Muscle layer of duodenum (tissue), 2 donors: ENCODE data around the gene MIER1.
"Not testable (repeated sequence)": the region's sequence is repeated elsewhere in the genome, so short reads cannot be mapped to it uniquely, and the experiment has no call there.

ENCODE experiments used
- H3K27ac ChIP-seq: one replicate; pipeline ENCODE4 v1.7.0; 2013; ENCODE audit warnings: mild to moderate bottlenecking, low read length
- H3K27me3 ChIP-seq: one replicate; pipeline ENCODE4 v1.7.0; 2013; ENCODE audit warnings: low read depth, mild to moderate bottlenecking, control low read depth, low read length
- H3K36me3 ChIP-seq, 2 donors: one replicate each; pipeline ENCODE4 v1.7.0; 2013; ENCODE audit warnings: low read length in 2 of 2, control low read depth in 1 of 2, mild to moderate bottlenecking in 1 of 2; ENCODE audit not compliant: insufficient read depth in 2 of 2, control insufficient read depth in 1 of 2
- H3K4me1 ChIP-seq, 2 donors: one replicate each; pipeline ENCODE4 v1.7.0; 2013; ENCODE audit warnings: low read length in 2 of 2, mild to moderate bottlenecking in 2 of 2, control low read depth in 1 of 2, moderate library complexity in 1 of 2; ENCODE audit not compliant: insufficient read depth in 2 of 2, control insufficient read depth in 1 of 2
- H3K4me3 ChIP-seq, 2 donors: one replicate each; pipeline ENCODE4 v1.7.0; 2013; ENCODE audit warnings: low read length in 2 of 2, low read depth in 1 of 2, mild to moderate bottlenecking in 1 of 2
- H3K9me3 ChIP-seq, 2 donors: one replicate each; pipeline ENCODE4 v1.7.0; 2013; ENCODE audit warnings: low read length in 2 of 2, control low read depth in 1 of 2, mild to moderate bottlenecking in 1 of 2; ENCODE audit not compliant: control insufficient read depth in 1 of 2
- donor health status: healthy.

The MIER1 gene

DNA sequence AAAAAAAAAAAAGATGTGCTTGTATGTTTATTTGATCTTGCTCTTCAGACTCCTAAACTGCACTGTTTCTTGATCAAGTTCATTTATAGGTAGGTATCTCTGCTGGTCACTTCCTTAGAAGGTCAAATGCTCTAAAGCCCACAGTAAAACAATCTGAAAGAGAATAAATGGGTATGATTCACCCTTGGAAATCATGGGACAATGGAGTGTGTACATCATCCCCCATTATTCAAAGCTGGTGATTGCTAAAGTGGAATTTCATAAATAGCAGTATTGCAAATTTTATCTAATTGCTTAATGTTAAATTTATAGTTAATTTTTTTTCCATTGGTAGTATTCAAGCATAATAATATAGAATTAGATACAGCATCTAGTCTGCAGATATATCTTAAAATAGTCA, 53.4 kb downstream of the MIER1 start:
- Histone ChIP-seq H3K36me3 (peaks cover 23 to 34% of the 10 kb centered on the region in 2 donors), H3K27ac (no peak overlapping the region), H3K27me3 (no peaks in the 10 kb centered on the region), H3K4me1 (peaks cover 10 to 15% of the 10 kb centered on the region in 2 donors), H3K4me3 (no peak overlapping the region), H3K9me3 (no peaks in the 10 kb centered on the region)

DNA sequence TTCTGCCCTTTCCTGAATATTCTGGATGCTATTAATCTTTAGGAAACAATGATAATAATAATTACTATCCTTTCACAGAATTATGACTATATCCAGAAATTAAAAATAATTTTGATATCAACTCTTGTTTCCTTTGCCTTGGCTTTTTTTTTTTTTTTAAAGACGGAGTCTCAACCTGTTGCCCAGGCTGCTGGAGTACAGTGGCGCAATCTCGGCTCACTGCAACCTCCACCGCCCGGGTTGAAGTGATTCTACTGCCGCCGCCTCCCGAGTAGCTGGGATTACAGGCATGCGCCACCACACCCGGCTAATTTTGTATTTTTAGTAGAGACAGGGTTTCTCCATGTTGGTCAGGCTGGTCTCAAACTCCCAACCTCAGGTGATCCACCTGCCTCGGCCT, 54.8 kb downstream of the MIER1 start:
- H3K27ac ChIP-seq, H3K9me3 ChIP-seq, H3K4me3 ChIP-seq, H3K27me3 ChIP-seq: not testable (repeated sequence)
- Histone ChIP-seq H3K36me3 (peaks cover 23 to 43% of the 10 kb centered on the region in 2 donors), H3K4me1 (peaks cover 10 to 15% of the 10 kb centered on the region in 2 donors)

- no peaks in the 10 kb centered on the region for H3K27me3 ChIP-seq
- peaks cover 29 to 51% of the 10 kb centered on the region in 2 donors for H3K36me3 ChIP-seq
- H3K9me3 ChIP-seq, result no peaks in the 10 kb centered on the region
- H3K27ac ChIP-seq, result peak overlapping the region; percentile 28
- H3K4me1 ChIP-seq, result peaks cover 10 to 15% of the 10 kb centered on the region in 2 donors
- peak overlapping the region in 1 of 2 donors; percentile 54 for H3K4me3 ChIP-seq
These were observed 56.1 kb downstream of the MIER1 start for GRCh38 chr1:66980745-66981367.

DNA sequence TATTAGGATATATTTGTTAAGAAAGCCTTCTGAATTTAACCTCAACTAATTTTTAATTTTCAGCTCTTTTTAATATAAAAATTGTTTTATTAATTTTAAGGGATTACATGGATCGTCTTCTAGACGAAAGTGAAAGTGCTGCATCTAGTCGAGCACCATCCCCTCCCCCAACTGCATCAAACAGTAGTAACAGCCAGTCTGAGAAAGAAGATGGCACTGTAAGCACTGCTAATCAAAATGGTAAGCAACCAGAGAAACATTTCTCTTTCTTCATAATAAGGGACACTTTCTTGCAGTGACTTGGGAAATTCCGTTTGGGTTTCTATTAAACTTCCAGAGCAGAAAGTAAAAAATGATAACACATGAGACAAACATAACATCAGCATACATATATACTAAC, 56.9 kb downstream of the MIER1 start:
- Histone ChIP-seq H3K9me3 (no peaks in the 10 kb centered on the region), H3K4me3 (peak overlapping the region; percentile 45 to 54), H3K27me3 (no peaks in the 10 kb centered on the region), H3K27ac (peak overlapping the region; percentile 28), H3K4me1 (peaks cover 10 to 15% of the 10 kb centered on the region in 2 donors), H3K36me3 (peaks cover 26 to 51% of the 10 kb centered on the region in 2 donors)

- Histone ChIP-seq H3K27me3 (no peaks in the 10 kb centered on the region), H3K27ac (no peak overlapping the region), H3K4me3 (no peak overlapping the region), H3K4me1 (peaks cover 10 to 15% of the 10 kb centered on the region in 2 donors), H3K36me3 (peaks cover 22 to 48% of the 10 kb centered on the region in 2 donors), H3K9me3 (no peaks in the 10 kb centered on the region)
These were observed 57.9 kb downstream of the MIER1 start for GRCh38 chr1:66982561-66983260.

- no peak overlapping the region for H3K4me3 ChIP-seq
- H3K4me1 ChIP-seq, result peaks cover 10 to 15% of the 10 kb centered on the region in 2 donors
- H3K36me3 ChIP-seq, result peaks cover 26 to 44% of the 10 kb centered on the region in 2 donors
These were observed 59.7 kb downstream of the MIER1 start for GRCh38 chr1:66984491-66984890.

DNA sequence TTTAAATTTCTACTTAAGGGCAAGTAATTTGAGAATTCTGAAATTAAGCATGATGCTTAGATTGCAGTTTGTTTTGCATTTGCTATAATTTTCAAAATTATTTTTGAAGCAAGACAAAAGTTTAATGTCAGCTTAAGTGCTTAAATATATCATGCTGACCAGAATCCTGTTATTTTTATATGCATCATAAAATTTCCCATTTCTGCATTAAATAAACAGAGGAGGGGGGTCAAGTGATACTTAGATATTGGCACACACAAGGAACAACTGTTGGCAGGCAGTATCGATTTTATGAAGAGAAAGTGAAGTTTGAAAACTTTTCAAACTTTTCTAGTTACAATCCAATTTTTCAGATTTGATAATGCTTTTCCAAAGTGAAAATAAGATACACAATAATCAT, 61.0 kb downstream of the MIER1 start:
- H3K4me1 ChIP-seq, result peaks cover 8 to 10% of the 10 kb centered on the region in 2 donors
- no peaks in the 10 kb centered on the region for H3K27me3 ChIP-seq
- H3K27ac ChIP-seq, result no peak overlapping the region
- H3K9me3 ChIP-seq, result no peaks in the 10 kb centered on the region
- H3K36me3 ChIP-seq, result peaks cover 33 to 44% of the 10 kb centered on the region in 2 donors
- no peak overlapping the region for H3K4me3 ChIP-seq

More at GRCh38 chr1:66984491-66984890, 59.7 kb downstream of the MIER1 start:
- Histone ChIP-seq H3K27ac (no peak overlapping the region), H3K27me3 (no peaks in the 10 kb centered on the region), H3K9me3 (no peaks in the 10 kb centered on the region)

DNA sequence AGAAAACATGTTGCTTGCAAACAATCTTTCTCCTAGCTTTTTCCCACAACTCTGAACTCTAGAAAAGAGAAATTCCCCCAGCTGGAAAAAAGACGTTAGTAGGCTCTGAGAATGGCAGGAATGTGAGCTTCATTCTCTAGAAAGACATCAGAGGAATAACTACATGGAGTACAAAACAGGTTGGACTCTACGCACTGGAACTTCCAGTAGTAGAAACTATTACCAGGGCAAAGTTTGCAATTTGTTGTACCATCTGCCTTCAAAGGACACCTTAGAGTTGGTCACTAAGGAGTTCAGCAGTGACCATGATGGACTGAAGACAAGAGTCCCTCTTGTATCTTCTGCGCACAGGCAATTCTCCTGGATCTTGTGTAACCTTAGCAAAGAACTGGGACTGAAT, 68.3 kb downstream of the MIER1 start:
- no peak overlapping the region for H3K4me3 ChIP-seq
- H3K9me3 ChIP-seq, result no peaks in the 10 kb centered on the region
- H3K27me3 ChIP-seq, result no peaks in the 10 kb centered on the region
- H3K4me1 ChIP-seq, result no peaks in the 10 kb centered on the region
- H3K27ac ChIP-seq, result no peak overlapping the region
- peaks cover 17 to 20% of the 10 kb centered on the region in 2 donors for H3K36me3 ChIP-seq

GRCh38 chr1:66996018-66996682, 71.4 kb downstream of the MIER1 start:
- Histone ChIP-seq H3K9me3 (no peaks in the 10 kb centered on the region), H3K4me3 (no peak overlapping the region), H3K36me3 (peaks cover 0 to 16% of the 10 kb centered on the region in 2 donors), H3K27me3 (no peaks in the 10 kb centered on the region), H3K27ac (no peak overlapping the region), H3K4me1 (peaks cover 0 to 14% of the 10 kb centered on the region in 2 donors)

DNA sequence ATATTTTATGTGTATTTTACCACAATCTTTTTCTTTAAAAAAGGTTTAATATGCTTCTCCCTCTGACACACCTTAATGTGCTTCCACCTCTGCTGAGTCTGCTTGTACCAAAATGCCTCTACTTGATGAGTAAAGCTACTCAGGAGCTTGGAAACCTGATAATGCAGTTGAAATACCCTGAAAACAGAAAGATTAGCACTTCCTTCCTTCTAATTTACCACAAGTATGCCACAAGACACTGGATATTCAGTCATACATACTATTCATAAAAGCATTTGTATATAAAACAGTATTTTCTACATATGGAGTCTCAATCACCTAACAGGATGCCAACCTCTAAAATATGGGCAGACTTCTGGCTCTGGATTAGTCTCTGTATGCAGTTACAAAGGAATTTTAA, 74.2 kb downstream of the MIER1 start:
- H3K27me3 ChIP-seq, result no peaks in the 10 kb centered on the region
- no peak overlapping the region for H3K4me3 ChIP-seq
- peaks cover 10 to 29% of the 10 kb centered on the region in 2 donors for H3K36me3 ChIP-seq
- H3K9me3 ChIP-seq, result no peaks in the 10 kb centered on the region
- no peak overlapping the region for H3K27ac ChIP-seq
- peaks cover 0 to 20% of the 10 kb centered on the region in 2 donors for H3K4me1 ChIP-seq

DNA sequence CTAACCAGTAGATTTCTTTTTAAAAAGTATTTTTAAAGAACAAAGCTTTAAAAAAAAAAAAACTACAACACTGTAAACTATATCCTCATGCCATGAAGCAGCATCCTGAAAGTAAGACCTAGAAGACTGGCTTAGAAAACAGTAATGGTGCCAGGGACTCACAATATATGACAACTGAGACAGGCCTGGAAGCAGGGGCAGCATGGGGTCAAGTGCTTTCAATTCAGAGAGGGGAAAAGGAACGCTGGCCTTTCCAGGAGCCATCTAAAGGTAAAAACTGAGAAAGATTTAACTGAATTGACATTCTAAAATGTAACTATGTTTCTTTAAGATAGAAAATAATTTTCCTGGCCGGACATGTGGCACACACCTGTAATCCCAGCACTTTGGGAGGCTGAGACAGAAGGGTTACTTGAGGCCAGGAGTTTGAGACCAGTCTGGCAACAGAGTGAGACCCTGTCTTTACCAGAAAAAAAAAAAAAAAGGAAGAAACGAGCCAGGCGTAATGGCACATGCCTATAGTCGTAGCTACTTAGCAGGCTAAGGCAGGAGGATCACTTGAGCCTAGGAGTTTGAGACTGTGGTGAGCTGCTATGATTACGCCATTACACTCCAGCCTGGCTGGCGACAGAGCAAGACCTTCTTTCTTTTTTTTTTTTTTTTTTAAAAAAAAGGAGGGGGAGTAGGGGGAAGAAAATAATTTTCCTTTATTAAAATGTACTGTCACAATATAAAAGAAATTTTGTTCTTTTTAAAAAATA, 75.0 kb downstream of the MIER1 start:
- no peaks in the 10 kb centered on the region for H3K9me3 ChIP-seq
- H3K27me3 ChIP-seq, result no peaks in the 10 kb centered on the region
- H3K4me1 ChIP-seq, result peaks cover 0 to 20% of the 10 kb centered on the region in 2 donors
- peaks cover 10 to 34% of the 10 kb centered on the region in 2 donors for H3K36me3 ChIP-seq
- H3K4me3 ChIP-seq, result no peak overlapping the region
- no peak overlapping the region for H3K27ac ChIP-seq
